ENCODE data around the gene PLCH1. TPM values are rescaled to one million over a fixed set of nuclear protein-coding genes. Genes with fewer than 3 reads are reported as not detected.

PLCH1 gene
- total and polyA plus RNA-seq, 9 of the 15 experiments (the other 6 are each of a cell fraction or from before 2014, with no cell fraction given): 0.17 to 0.62 (median 0.40) TPM

GRCh38 chr3:155744626-155745324 lies at the start of gene PLCH1 (continued):
- no peak for TF ChIP-seq ZNF232 (CRISPR knock-in tag; IDR thresholded peaks at IDR 0.05)
- no peak for TF ChIP-seq PRMT5 (CRISPR knock-in tag; IDR thresholded peaks at IDR 0.05)
- TF ChIP-seq PHF8 (IDR thresholded peaks at IDR 0.05; ENCODE audit: borderline replicate concordance, low read length): peak; percentile 32; the same call in 1 of the 2 replicates
- no peak for TF ChIP-seq GABPA (tag; conservative IDR thresholded peaks at IDR 0.05; ENCODE audit: low read depth)
- TF ChIP-seq TRIM24 (IDR thresholded peaks at IDR 0.05): no peak
- no peak for TF ChIP-seq ZBTB8A (IDR thresholded peaks at IDR 0.05; ENCODE audit: partially characterized antibody)
- TF ChIP-seq ZNF707 (CRISPR knock-in tag; conservative IDR thresholded peaks at IDR 0.05): no peak
- 0 out of 4 replicates have a peak, but pooled peaks of 1 of the 2 experiments have one; percentile 59 for TF ChIP-seq KDM4B (IDR thresholded peaks at IDR 0.05; ENCODE audit: borderline replicate concordance in 2 of 2, low read depth in 1 of 2)
- peak; percentile 87 for TF ChIP-seq TOE1 (IDR thresholded peaks at IDR 0.05; ENCODE audit: borderline replicate concordance)
- TF ChIP-seq TOE1 (CRISPR knock-in tag; IDR thresholded peaks at IDR 0.05; ENCODE audit: borderline replicate concordance, low read depth): no peak
- TF ChIP-seq ZNF79 (CRISPR knock-in tag; IDR thresholded peaks at IDR 0.05; ENCODE audit: low read depth): no peak
- peak in 1 of 2 experiments; percentile 70; a peak in 2 of 4 replicates for TF ChIP-seq RCOR1 (IDR thresholded peaks at IDR 0.05; ENCODE audit: borderline replicate concordance in 1 of 2, low read depth in 2 of 2, low read length in 2 of 2)
- no peak for TF ChIP-seq ZNF830 (CRISPR knock-in tag; IDR thresholded peaks at IDR 0.05)
- TF ChIP-seq ZFX (CRISPR knock-in tag; IDR thresholded peaks at IDR 0.05): peak; percentile 45; the same call in 1 of the 2 replicates
- TF ChIP-seq POLR2H (tag; IDR thresholded peaks at IDR 0.05; ENCODE audit: low read depth): no peak
- TF ChIP-seq C11orf30 (IDR thresholded peaks at IDR 0.05; ENCODE audit: low read depth): no peak
- no peak for TF ChIP-seq ZBTB49 (CRISPR knock-in tag; IDR thresholded peaks at IDR 0.05; ENCODE audit: borderline replicate concordance)
- TF ChIP-seq KDM1A (IDR thresholded peaks at IDR 0.05): peak in 1 of 2 experiments; percentile 18; a peak in 1 of 4 replicates
- TF ChIP-seq HLTF (IDR thresholded peaks at IDR 0.05): no peak
- 0 out of 2 replicates have a peak, but pooled peaks have one; percentile 12 for TF ChIP-seq SOX6 (IDR thresholded peaks at IDR 0.05)
- TF ChIP-seq ZNF780A (CRISPR knock-in tag; IDR thresholded peaks at IDR 0.05): no peak
- TF ChIP-seq NEUROD1 (IDR thresholded peaks at IDR 0.05; ENCODE audit: borderline replicate concordance, low read depth, low read length, partially characterized antibody): peak; percentile 98
- TF ChIP-seq MLX (CRISPR knock-in tag; conservative IDR thresholded peaks at IDR 0.05): no peak
- TF ChIP-seq ZNF263 (CRISPR knock-in tag; IDR thresholded peaks at IDR 0.05; ENCODE audit: borderline replicate concordance): no peak
- no peak for TF ChIP-seq EWSR1 (IDR thresholded peaks at IDR 0.05; ENCODE audit: borderline replicate concordance, low read depth, partially characterized antibody)
- TF ChIP-seq HDAC2 (IDR thresholded peaks at IDR 0.05): 0 out of 2 replicates have a peak, but pooled peaks have one; percentile 37
- TF ChIP-seq NR2C1 (IDR thresholded peaks at IDR 0.05): no peak
- no peak for TF ChIP-seq NR2C1 (tag; IDR thresholded peaks at IDR 0.05)

All from K562 (cell line).